Measurements from ENCODE around the gene AASDH.
A peak's percentile ranks its signal among the peaks of the same experiment; 100 is the strongest.

AASDH gene, protein sequence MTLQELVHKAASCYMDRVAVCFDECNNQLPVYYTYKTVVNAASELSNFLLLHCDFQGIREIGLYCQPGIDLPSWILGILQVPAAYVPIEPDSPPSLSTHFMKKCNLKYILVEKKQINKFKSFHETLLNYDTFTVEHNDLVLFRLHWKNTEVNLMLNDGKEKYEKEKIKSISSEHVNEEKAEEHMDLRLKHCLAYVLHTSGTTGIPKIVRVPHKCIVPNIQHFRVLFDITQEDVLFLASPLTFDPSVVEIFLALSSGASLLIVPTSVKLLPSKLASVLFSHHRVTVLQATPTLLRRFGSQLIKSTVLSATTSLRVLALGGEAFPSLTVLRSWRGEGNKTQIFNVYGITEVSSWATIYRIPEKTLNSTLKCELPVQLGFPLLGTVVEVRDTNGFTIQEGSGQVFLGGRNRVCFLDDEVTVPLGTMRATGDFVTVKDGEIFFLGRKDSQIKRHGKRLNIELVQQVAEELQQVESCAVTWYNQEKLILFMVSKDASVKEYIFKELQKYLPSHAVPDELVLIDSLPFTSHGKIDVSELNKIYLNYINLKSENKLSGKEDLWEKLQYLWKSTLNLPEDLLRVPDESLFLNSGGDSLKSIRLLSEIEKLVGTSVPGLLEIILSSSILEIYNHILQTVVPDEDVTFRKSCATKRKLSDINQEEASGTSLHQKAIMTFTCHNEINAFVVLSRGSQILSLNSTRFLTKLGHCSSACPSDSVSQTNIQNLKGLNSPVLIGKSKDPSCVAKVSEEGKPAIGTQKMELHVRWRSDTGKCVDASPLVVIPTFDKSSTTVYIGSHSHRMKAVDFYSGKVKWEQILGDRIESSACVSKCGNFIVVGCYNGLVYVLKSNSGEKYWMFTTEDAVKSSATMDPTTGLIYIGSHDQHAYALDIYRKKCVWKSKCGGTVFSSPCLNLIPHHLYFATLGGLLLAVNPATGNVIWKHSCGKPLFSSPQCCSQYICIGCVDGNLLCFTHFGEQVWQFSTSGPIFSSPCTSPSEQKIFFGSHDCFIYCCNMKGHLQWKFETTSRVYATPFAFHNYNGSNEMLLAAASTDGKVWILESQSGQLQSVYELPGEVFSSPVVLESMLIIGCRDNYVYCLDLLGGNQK

DNA sequence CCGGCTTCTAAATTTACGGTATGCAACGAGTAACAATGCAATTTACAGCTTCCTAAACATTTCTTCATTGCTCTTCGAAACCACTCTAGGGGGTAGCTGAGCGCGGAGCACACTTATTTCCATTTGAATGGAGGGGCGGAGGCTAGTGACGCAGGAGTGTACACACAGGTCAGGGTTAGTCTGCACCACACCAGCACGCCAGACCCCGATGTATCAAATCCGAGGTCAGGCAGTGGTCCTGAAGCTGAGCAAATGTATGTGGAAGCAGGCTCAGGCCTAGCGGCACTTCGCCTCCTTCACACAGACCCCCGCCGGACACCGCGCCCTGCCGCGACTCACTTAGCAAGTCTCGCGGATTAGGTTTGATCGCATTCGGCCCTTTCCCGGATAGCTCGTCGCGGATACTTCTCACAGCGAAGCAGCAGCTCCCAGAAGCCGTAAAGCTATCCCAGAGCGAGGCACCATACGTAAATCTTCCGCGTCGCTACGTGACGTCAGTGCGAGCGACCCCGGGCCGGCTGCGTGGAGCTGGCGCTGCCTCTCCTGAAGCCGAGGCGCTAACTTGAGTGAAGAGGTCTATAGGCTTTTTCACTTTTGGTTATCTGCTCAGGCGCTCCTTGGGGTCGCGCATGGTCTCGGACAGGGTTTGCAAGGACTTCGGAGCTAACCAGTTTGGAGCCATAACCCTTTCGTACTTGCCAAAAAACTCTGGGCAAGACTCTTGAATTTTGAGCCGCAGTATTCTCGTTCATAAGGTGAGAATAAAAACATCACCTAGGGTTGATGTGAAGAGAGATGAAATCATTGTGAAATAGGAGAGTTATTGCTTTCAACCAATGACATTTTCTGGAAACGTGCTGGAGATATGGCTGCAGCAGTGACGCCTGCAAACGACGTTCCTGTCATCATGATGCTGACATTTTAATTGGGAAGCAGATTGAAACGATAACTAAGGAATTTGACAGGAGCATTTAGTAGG, at the start of gene AASDH:
TSS of gene AASDH (minus strand) at position 469 of the 979 bp plus-strand sequence. CDS start 3,192 bp downstream, outside the sequence.
- peak; percentile 89 to 90 for DNase-seq (ENCODE audit: low read depth in 2 of 2)

DNA sequence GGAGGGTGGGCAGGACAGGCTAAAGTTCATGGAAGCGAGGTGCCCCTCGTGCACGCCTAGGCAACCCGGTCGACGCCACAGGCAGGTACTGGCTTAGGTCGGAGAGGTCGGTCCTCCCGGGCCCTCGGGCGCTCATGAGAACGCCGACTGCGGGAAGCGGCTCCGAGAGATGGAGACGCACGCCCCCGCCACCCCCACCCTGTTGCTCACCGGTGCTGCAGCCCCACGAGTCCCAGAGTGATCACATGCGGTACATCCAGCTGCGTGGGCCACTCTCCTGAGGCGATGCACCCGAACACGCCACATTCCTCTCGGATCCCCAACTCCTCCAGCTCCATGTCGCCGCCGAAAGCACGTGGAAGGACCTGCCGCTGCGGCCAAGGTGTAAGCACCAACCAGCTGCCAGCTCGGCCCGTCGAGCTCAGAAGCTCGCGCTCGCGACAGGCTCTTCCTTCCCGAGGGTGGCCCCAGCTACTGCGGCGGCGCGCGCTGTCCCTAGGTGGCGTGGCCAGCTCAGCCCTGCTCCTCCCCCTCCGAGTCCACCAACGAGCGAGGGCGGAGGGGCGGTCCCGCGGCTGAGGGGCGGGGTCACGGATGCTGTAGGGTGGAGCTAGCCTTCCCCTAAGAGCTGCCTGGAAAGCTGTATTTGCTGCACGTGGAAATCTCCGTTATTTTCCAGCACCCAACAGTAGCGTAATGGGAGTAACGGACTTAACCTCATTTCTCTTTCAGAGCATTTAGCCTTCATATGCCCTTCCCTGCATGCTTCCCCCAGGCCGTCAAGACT, 48.0 kb upstream of the AASDH start, which contains the start of gene PPAT:
TSS of gene PPAT (minus strand) at position 476 of the 787 bp plus-strand sequence. CDS start at position 338, 138 bp downstream.
- peak; percentile 95 to 96 for DNase-seq (ENCODE audit: low read depth in 2 of 2)

DNA sequence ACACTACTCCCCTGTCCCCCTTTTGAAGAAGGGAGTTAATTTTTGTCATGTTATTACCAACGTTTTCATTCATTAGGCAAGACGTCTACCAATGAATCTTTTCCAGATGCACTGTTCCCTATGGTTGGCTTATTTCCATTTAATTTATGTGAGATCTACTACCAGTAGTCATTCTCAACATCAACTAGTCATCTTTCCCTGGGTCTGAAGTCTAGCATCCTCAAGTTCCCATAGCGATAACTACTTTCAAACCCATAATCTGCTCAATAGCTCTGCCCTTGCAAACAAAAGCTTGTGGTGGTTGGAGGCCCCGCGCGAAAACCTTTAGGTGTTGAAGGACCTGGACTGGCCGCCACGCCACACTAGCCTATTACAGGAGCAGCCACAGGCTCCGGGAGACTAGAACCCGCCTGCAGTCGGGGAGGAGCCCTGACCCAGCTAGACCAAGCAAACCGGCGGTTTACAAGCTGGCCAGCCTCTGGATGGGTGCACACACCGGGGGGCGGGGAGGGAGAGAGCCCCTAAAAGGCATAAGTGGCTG, 47.4 kb upstream of the AASDH start:
- DNase-seq (ENCODE audit: low read depth in 2 of 2), result no peak

DNA sequence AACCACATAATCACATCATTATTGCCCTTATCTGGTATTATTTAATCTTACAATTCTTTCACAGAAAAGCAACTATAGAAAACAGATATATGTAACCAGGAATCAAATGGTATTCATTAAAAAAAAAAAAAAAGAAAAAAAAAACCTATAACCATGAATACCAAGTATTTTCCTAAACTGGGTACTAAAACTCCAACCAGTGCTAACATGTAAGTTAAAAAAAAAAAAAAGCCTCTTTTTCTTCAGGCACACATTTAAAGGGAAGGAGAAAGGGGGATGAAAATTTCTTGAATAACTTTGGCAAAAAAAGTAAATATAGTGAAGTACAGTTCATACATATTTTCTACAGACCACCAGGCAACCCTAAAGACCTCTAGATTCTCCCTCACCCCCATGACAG, 46.0 kb upstream of the AASDH start:
- no peak for DNase-seq (ENCODE audit: low read depth in 2 of 2)

- no peak for DNase-seq (ENCODE audit: low read depth in 2 of 2)
These were observed 42.9 kb upstream of the AASDH start for GRCh38 chr4:56430203-56430602.

GRCh38 chr4:56427179-56427578, 39.9 kb upstream of the AASDH start:
- no peak for DNase-seq (ENCODE audit: low read depth in 2 of 2)

DNA sequence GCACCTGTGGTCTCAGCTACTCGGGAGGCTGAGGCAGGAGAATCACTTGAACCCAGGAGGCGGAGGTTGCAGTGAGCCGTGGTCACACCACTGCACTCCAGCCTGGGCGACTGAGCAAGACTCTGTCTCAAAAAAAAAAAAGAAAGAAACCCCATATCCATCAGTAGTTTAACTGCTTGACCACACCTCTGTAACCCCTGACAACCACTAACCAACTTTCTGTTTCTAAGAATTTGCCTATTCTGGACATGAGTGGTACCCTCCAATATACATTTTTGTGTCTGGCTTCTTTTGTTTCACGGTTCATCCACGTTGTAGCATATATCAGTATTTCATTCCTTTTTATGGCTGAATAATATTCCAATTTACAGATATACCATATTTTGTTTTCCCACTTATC, 39.0 kb upstream of the AASDH start:
- no peak for DNase-seq (ENCODE audit: low read depth in 2 of 2)

- no peak for DNase-seq (ENCODE audit: low read depth in 2 of 2)
These were observed 38.2 kb upstream of the AASDH start for GRCh38 chr4:56425518-56425917.

DNA sequence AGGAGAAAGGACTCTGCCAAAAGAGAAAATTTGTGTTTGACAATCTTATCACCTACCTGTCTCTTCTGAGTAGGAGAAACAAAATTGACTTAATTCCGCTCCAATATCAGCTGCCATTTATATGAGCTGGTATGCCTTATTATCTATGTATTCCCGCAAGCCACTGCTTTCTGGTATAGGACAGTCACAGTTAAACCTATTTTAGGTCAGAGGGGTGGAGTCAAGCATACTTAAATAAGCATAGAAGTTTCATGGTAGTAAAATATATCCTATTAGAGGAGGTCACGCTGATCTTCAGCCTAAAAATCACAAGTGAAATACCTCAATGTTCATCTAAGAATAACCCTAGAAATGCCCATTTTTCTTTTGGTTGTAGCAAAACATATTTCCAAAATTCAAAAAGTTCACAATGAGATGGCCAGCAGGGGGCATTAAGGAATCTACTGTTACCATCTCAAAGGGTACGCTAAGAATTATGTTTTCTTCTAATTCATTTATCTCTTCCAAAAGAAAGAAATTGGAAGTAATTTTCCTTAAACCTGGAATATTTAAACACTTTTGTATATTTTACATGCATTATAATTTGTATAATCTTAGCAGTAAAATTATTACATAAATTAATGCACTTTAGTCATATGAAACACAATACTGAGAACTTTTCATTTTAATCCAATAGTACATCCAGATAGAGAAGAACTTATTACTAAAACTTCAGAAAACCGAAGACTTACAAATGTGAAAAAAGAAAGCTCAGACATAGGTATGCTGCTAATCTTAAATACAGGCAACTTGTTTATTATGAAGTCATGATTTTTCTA, 37.6 kb upstream of the AASDH start:
- no peak for DNase-seq (ENCODE audit: low read depth in 2 of 2)

DNA sequence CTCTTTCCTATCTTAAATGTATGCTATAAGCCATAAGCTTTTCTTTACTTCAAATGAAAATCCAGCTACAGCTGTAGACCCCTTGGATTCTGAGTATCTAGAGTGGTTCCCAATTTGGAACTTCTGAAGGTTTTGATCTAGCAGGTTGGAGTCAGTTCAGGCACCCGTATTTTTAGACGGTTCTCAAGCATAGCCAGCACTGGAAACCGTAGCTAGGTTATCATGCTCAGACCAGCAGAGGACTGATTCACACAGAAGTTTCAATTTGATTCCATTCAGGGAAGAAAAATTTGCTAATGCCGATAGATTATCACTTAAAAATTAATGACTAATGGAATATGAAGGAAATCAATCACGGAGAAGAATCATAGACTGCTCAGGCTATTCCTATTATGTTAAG, 36.9 kb upstream of the AASDH start:
- no peak for DNase-seq (ENCODE audit: low read depth in 2 of 2)

- DNase-seq (ENCODE audit: low read depth in 2 of 2), result no peak
These were observed 30.1 kb upstream of the AASDH start for GRCh38 chr4:56417396-56417795.

DNA sequence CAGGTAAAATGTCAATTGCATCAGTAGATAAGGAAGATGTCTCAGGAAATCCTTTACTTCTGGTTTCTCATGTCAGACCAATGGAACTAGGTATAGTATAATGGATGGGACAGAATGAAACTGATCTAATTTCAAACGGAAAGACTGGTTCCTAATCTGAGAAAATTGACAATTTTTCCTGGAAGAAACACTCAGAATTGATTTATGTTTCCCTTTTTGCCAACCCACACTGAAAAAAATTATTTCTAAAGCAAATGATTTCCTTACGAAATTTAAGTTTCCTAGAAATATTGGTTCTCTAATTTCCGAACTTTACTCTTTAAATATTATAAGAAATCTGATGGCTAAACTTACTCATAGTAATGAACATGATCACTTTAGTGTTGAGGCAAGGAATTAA, 29.1 kb upstream of the AASDH start:
- no peak for DNase-seq (ENCODE audit: low read depth in 2 of 2)

GRCh38 chr4:56414135-56414670, 26.9 kb upstream of the AASDH start:
- no peak for DNase-seq (ENCODE audit: low read depth in 2 of 2)

DNA sequence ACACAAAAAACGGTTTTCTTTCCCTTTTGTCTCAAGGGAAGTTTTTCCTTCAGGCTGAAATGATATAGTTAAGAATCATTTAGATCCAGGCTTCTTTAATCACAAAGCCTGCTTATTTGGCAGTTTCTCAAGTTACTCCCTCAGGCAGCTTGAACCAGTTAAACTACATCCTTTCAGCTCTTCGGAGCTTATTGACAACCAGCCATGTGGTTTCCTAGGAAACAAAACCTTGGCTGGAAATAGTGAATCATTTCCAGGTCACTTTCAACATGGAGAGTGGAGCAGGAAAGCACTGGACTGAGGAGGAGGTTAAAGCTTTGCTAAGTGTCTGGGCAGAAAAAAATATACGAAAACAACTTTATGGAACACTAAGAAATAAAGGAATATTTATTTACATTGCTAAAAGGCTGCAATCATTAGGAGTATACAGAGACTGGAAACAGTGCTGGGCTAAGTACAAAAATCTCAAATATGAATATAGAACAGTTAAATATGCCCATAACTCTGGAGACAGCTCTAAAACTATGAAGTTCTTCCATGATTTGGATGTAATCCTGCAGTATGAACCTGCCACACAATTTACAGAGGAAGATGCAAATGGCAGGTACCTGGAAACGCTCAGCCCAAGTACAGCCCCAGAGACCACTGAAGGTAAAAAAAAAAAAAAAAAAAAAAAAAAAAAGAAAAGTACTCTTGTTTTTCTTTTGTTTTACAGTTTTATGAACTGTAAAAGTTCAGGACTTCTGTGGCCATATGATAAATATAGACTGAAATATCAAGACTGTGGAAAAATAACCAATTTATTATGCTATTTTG, 23.2 kb upstream of the AASDH start:
- no peak for DNase-seq (ENCODE audit: low read depth in 2 of 2)

- no peak for DNase-seq (ENCODE audit: low read depth in 2 of 2)
These were observed 22.3 kb upstream of the AASDH start for GRCh38 chr4:56409511-56410090.

- DNase-seq (ENCODE audit: low read depth in 2 of 2), result no peak
These were observed 21.7 kb upstream of the AASDH start for GRCh38 chr4:56408978-56409377.

DNA sequence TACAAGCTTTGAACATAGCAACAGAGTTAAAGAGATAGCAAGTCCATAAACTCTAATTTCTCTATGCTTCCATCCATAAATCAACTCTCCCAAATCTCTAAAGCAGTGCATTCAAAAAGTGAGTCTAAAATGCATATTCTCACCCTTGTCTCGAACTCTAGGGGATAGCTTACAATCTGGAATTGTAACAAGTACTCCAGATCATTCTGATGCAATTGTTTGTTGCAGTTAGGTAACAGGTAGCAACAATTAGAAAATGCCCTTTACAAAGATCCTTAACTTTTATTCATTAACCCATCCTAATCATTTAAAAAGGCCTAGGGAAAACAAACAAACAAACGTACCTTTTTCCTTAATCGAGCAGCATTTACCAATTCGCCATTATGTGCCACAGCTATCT, 18.9 kb upstream of the AASDH start:
- DNase-seq (ENCODE audit: low read depth in 2 of 2), result no peak

DNA sequence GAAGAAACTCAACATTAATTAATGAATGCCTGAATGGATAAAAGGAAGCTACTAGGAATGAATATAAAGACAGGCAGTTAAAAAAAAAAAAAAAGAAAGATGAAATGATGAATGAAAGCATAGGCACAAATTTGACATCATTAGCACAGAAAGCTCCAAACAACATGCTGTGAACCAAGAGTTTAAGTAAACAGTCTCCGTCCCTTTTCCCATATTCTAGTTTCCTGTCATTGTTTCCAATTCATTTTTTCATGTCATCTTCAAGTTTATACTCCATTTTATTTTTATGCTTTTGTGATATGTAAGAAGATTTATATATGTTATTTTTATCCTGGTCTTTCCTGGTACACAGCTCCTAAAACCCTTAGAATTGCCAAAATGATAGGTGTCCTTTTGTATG, 17.7 kb upstream of the AASDH start:
- DNase-seq (ENCODE audit: low read depth in 2 of 2), result no peak
